Measurements from ENCODE around the gene DLEC1.

DNA sequence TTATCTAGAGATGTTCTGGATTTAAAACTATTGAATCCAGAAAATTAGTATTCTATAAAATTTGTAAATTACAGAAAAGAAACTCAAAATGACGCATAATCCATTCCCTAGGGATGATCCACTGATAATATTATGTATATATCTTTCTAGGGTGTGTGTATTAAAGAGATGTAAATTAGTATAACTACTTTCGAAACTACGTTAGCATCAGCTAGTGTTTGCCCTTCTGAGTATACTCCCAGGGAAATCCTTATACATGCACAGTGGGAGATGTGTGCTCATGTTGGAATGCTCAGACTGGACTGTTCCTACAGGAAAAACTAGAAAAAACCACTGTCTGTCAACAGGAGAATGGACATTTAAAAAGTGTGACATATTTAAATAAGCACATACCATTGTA is 61.5 kb downstream of the DLEC1 start:
- no peak for TF ChIP-seq POLR2A (IDR thresholded peaks at IDR 0.05; ENCODE audit: low read depth, low read length)
- no peak for TF ChIP-seq TAF1 (IDR thresholded peaks at IDR 0.05; ENCODE audit: low read depth, low read length)
- no peak for TF ChIP-seq POLR2AphosphoS5 (IDR thresholded peaks at IDR 0.05; ENCODE audit: low read depth, low read length)
- no peak for TF ChIP-seq PAX5 (IDR thresholded peaks at IDR 0.05; ENCODE audit: insufficient read depth, low read length, severe bottlenecking)
- TF ChIP-seq POU2F2 (IDR thresholded peaks at IDR 0.05; ENCODE audit: low read depth, low read length): no peak
- no peak for TF ChIP-seq SPI1 (IDR thresholded peaks at IDR 0.05; ENCODE audit: low read depth, low read length)
